Liver (tissue), 3 donors: ENCODE measurements around the gene NXN.

ENCODE experiments used
- ATF3 ChIP-seq: IDR thresholded peaks from 2 replicates; pipeline ENCODE4 v1.6.1; 2016; ENCODE audit warnings: antibody characterized with exemption
- CTCF ChIP-seq: fragments of 150-350 bp; IDR thresholded peaks from 2 replicates; pipeline ENCODE4 v1.5.1; 2017; ENCODE audit warnings: improper control_type of control experiment, low read depth, low read length; ENCODE audit not compliant: missing input control
- MAX ChIP-seq: IDR thresholded peaks from 2 replicates; pipeline ENCODE4 v1.6.1; 2016; ENCODE audit warnings: antibody characterized with exemption
- RAD21 ChIP-seq, 2 donors: IDR thresholded peaks; 2 replicates each; pipeline ENCODE4 v1.6.1; 2016; ENCODE audit warnings: antibody characterized with exemption in 2 of 2, mild to moderate bottlenecking in 2 of 2
- REST ChIP-seq: IDR thresholded peaks from 2 replicates; pipeline ENCODE4 v1.6.1; 2016; ENCODE audit warnings: antibody characterized with exemption, mild to moderate bottlenecking
- SP1 ChIP-seq: IDR thresholded peaks from 2 replicates; pipeline ENCODE4 v1.6.1; 2018; ENCODE audit warnings: antibody characterized with exemption, mild to moderate bottlenecking
- YY1 ChIP-seq: IDR thresholded peaks from 2 replicates; pipeline ENCODE4 v1.6.1; 2016; ENCODE audit warnings: antibody characterized with exemption, mild to moderate bottlenecking
- donor health status: healthy.
- donor health status: healthy.

GRCh38 chr17:965311-965989 is 14.1 kb downstream of the NXN start:
- TF ChIP-seq RAD21 (IDR thresholded peaks at IDR 0.05) (no peak), CTCF (no peak), REST (no peak), ATF3 (no peak), SP1 (no peak), MAX (no peak), YY1 (no peak)
